ENCODE results near the gene RAB1B. TPM values are rescaled to one million over a fixed set of nuclear protein-coding genes. Genes with fewer than 3 reads are reported as not detected.

RAB1B gene
- total and polyA plus RNA-seq, 4 donors = 40.4 to 83.0 (median 51.3) TPM

- H3K27ac ChIP-seq (ENCODE audit: low read depth in 1 of 2, low read length in 2 of 2) = no peak overlapping the region
- H3K36me3 ChIP-seq (ENCODE audit: control insufficient read depth in 4 of 4, insufficient read depth in 3 of 4, low read depth in 1 of 4, low read length in 3 of 4) = peaks cover 1 to 35% (median 5%) of the 10 kb centered on the region in 4 donors
- H3K9ac ChIP-seq (ENCODE audit: low read depth in 1 of 2, low read length in 2 of 2) = no peak overlapping the region
- no peak overlapping the region for H3K4me3 ChIP-seq (ENCODE audit: low read depth in 1 of 3, low read length in 3 of 3)
- TF ChIP-seq HNF4A (conservative IDR thresholded peaks at IDR 0.05) (no peak), RAD21 (IDR thresholded peaks at IDR 0.05) (no peak), SP1 (IDR thresholded peaks at IDR 0.05) (no peak), GABPA (IDR thresholded peaks at IDR 0.05 in 1 of 2, conservative IDR thresholded peaks at IDR 0.05 in 1 of 2) (no peak), TAF1 (conservative IDR thresholded peaks at IDR 0.05) (no peak), JUND (IDR thresholded peaks at IDR 0.05) (no peak), FOXA1 (IDR thresholded peaks at IDR 0.05) (no peak)
- WGBS = 97% methylated on average over 6 of the region's 6 CpGs
- DNase-seq (ENCODE audit: low spot score) = no peak
- no peaks in the 10 kb centered on the region for H3K9me3 ChIP-seq (ENCODE audit: control insufficient read depth in 4 of 4, low read length in 3 of 4)
- no peaks in the 10 kb centered on the region for H3K27me3 ChIP-seq (ENCODE audit: control insufficient read depth in 4 of 4, insufficient read depth in 4 of 4, low read length in 3 of 4)
- H3K4me1 ChIP-seq (ENCODE audit: control insufficient read depth in 4 of 4, insufficient read depth in 4 of 4, low read length in 3 of 4) = no peaks in the 10 kb centered on the region
Observed at GRCh38 chr11:66237867-66238266, 30.6 kb upstream of the RAB1B start.

GRCh38 chr11:66238786-66239413 is 29.5 kb upstream of the RAB1B start:
- TF ChIP-seq NR2F2 (IDR thresholded peaks at IDR 0.05) (no peak), YY1 (IDR thresholded peaks at IDR 0.05) (no peak), CTCF (IDR thresholded peaks at IDR 0.05; ENCODE audit: low read depth, low read length, missing input control) (no peak)
- Histone ChIP-seq H3K4me1 (ENCODE audit: control insufficient read depth in 4 of 4, insufficient read depth in 4 of 4, low read length in 3 of 4) (no peaks in the 10 kb centered on the region), H3K36me3 (ENCODE audit: control insufficient read depth in 4 of 4, insufficient read depth in 3 of 4, low read depth in 1 of 4, low read length in 3 of 4) (peaks cover 1 to 31% (median 5%) of the 10 kb centered on the region in 4 donors), H3K27me3 (ENCODE audit: control insufficient read depth in 4 of 4, insufficient read depth in 4 of 4, low read length in 3 of 4) (no peaks in the 10 kb centered on the region), H3K9me3 (ENCODE audit: control insufficient read depth in 4 of 4, low read length in 3 of 4) (no peaks in the 10 kb centered on the region), H3K4me3 (ENCODE audit: low read depth in 1 of 3, low read length in 3 of 3) (no peak overlapping the region), H3K27ac (ENCODE audit: low read depth in 1 of 2, low read length in 2 of 2) (no peak overlapping the region), H3K9ac (ENCODE audit: low read depth in 1 of 2, low read length in 2 of 2) (no peak overlapping the region)
- WGBS = 95% methylated on average over 17 of the region's 17 CpGs
- DNase-seq (ENCODE audit: low spot score) = no peak

- H3K9ac ChIP-seq (ENCODE audit: low read depth in 1 of 2, low read length in 2 of 2) = no peak overlapping the region
- peaks cover 0 to 31% (median 2%) of the 10 kb centered on the region in 4 donors for H3K36me3 ChIP-seq (ENCODE audit: control insufficient read depth in 4 of 4, insufficient read depth in 3 of 4, low read depth in 1 of 4, low read length in 3 of 4)
- H3K4me1 ChIP-seq (ENCODE audit: control insufficient read depth in 4 of 4, insufficient read depth in 4 of 4, low read length in 3 of 4) = no peaks in the 10 kb centered on the region
- H3K9me3 ChIP-seq (ENCODE audit: control insufficient read depth in 4 of 4, low read length in 3 of 4) = no peaks in the 10 kb centered on the region
- H3K4me3 ChIP-seq (ENCODE audit: low read depth in 1 of 3, low read length in 3 of 3) = no peak overlapping the region
- TF ChIP-seq JUND (IDR thresholded peaks at IDR 0.05) = no peak
- TF ChIP-seq HNF4A (conservative IDR thresholded peaks at IDR 0.05) = no peak
- no peak for TF ChIP-seq GABPA (IDR thresholded peaks at IDR 0.05 in 1 of 2, conservative IDR thresholded peaks at IDR 0.05 in 1 of 2)
- no peak for TF ChIP-seq EGR1 (IDR thresholded peaks at IDR 0.05; ENCODE audit: low read depth in 2 of 2)
- no peak for TF ChIP-seq CTCF (IDR thresholded peaks at IDR 0.05; ENCODE audit: low read depth, low read length, missing input control)
- TF ChIP-seq HNF4G (IDR thresholded peaks at IDR 0.05) = no peak
- TF ChIP-seq REST (IDR thresholded peaks at IDR 0.05) = no peak
- no peak for TF ChIP-seq FOXA1 (IDR thresholded peaks at IDR 0.05)
- TF ChIP-seq ZBTB33 (IDR thresholded peaks at IDR 0.05) = no peak
- TF ChIP-seq ATF3 (IDR thresholded peaks at IDR 0.05) = no peak
- no peak for TF ChIP-seq SP1 (IDR thresholded peaks at IDR 0.05)
- TF ChIP-seq YY1 (IDR thresholded peaks at IDR 0.05) = no peak
- TF ChIP-seq MAX (IDR thresholded peaks at IDR 0.05) = no peak
- H3K27ac ChIP-seq (ENCODE audit: low read depth in 1 of 2, low read length in 2 of 2) = no peak overlapping the region
- no peaks in the 10 kb centered on the region for H3K27me3 ChIP-seq (ENCODE audit: control insufficient read depth in 4 of 4, insufficient read depth in 4 of 4, low read length in 3 of 4)
- DNase-seq (ENCODE audit: low spot score) = no peak
- WGBS = 93% methylated on average over 3 of the region's 3 CpGs
Observed at GRCh38 chr11:66239511-66239910, 28.9 kb upstream of the RAB1B start.
